ENCODE data around the gene ACTR3C.
"Not testable (repeated sequence)": the region's sequence is repeated elsewhere in the genome, so short reads cannot be mapped to it uniquely, and the experiment has no call there.

- TF ChIP-seq POLR2A (IDR thresholded peaks at IDR 0.05; ENCODE audit: low read length); GATA1 (IDR thresholded peaks at IDR 0.05; ENCODE audit: low read depth, low read length): not testable (repeated sequence)
Measured at GRCh38 chr7:150220673-150221181, 102.6 kb downstream of the ACTR3C start.

All from erythroblast (primary cell).